OCI-LY1 (cell line): ENCODE data around the gene ASGR1.

Experiments
- EZH2 ChIP-seq: fragments of 200-600 bp; sonication (generic), shearing (Covaris generic); IDR thresholded peaks from 2 replicates; pipeline ENCODE4 v1.8.0; 2017; ENCODE audit warnings: borderline replicate concordance, mixed run types, mild to moderate bottlenecking, antibody characterized with exemption, low read length, moderate library complexity, mixed read lengths
- TF ChIP-seq, protein P1 (sequence below): fragments of 200-600 bp; sonication (generic), shearing (Covaris generic); IDR thresholded peaks from 2 replicates; pipeline ENCODE4 v1.5.1; 2017; ENCODE audit warnings: mild to moderate bottlenecking, antibody characterized with exemption, low read length, moderate library complexity, mixed read lengths

DNA sequence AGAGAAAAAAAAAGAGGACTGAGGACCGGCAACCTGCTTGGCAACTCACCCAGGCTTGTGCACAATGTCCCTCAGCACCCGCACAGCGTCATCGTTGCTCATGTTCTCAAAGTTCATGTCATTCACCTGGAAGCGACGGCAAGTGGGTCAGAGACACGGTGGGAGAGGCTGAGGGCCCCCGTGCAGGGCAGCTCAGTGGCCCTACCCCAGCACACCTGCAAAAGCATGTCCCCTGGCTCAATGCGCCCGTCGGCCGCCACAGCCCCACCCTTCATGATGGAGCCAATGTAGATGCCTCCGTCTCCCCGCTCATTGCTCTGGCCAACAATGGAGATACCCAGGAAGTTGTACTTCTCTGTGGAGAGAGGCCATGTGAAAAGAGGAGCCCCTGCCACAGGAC lies 49.8 kb upstream of the ASGR1 start:
- TF ChIP-seq, protein P1, sequence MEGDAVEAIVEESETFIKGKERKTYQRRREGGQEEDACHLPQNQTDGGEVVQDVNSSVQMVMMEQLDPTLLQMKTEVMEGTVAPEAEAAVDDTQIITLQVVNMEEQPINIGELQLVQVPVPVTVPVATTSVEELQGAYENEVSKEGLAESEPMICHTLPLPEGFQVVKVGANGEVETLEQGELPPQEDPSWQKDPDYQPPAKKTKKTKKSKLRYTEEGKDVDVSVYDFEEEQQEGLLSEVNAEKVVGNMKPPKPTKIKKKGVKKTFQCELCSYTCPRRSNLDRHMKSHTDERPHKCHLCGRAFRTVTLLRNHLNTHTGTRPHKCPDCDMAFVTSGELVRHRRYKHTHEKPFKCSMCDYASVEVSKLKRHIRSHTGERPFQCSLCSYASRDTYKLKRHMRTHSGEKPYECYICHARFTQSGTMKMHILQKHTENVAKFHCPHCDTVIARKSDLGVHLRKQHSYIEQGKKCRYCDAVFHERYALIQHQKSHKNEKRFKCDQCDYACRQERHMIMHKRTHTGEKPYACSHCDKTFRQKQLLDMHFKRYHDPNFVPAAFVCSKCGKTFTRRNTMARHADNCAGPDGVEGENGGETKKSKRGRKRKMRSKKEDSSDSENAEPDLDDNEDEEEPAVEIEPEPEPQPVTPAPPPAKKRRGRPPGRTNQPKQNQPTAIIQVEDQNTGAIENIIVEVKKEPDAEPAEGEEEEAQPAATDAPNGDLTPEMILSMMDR = no peak
- TF ChIP-seq EZH2 = no peak
